Stimulated activated CD8-positive, alpha-beta memory T cell treated with anti-CD3 and anti-CD28 coated beads, Interleukin-7, amount 100 ng/mL, for 4 hours (primary cell): ENCODE results near the gene VWA5B1.

Source experiments
- DNase-seq, 2 donors: peaks; one replicate each; pipeline ENCODE4 v3.0.0-alpha.2; 2020; ENCODE audit warnings: low read depth in 2 of 2

VWA5B1 gene

GRCh38 chr1:20322825-20323612 is 32.3 kb downstream of the VWA5B1 start:
- DNase-seq = no peak

DNA sequence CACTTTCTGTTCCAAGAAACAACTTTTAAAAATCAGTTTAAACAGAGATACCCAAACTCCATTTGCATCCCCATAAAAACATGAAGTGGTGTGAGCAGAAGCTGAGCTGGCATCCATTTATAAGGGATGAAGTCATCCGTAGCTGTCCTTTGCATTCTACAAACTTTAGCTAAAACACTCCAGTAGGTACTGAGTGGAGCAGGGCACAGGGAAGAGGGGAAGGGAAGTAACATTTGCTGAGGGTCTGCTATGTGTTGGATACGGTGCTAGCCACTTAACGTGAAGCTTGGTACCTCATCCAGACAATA is 32.9 kb downstream of the VWA5B1 start:
- no peak for DNase-seq

DNA sequence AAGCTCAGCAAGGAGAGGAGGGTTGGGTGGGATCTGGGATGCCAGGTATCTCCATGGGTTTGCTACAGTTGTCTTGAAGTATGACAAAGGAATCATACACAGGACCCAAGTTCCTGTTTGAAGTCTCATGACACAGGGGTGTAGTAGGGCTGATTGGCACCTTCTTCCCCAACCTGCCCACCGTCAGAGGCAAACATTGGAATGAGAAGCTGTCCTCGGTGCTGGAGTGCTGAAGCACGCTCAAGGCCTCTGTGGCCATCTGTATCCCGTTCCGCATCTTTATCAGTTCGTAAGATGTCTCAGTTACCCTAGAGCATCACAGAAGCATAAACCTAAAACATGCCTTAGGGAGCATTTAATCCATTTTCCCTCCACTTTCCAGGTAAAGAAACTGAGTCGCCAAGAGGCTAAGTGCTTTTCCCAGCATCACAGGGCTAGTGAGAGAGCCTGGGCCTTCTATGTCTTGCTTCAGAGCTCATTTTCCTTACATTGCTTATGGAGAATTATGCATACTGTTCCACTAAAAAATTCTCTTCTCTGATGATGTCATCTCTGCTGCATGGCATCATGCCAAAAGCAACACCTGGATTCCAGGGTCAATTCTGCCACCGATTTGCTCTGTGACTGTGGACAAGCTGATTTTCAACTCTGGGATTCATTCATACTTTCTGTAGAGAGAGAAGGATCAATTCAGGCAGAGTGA is 34.2 kb downstream of the VWA5B1 start:
- DNase-seq = no peak

- no peak for DNase-seq
These were observed 34.8 kb downstream of the VWA5B1 start for GRCh38 chr1:20325407-20325843.

DNA sequence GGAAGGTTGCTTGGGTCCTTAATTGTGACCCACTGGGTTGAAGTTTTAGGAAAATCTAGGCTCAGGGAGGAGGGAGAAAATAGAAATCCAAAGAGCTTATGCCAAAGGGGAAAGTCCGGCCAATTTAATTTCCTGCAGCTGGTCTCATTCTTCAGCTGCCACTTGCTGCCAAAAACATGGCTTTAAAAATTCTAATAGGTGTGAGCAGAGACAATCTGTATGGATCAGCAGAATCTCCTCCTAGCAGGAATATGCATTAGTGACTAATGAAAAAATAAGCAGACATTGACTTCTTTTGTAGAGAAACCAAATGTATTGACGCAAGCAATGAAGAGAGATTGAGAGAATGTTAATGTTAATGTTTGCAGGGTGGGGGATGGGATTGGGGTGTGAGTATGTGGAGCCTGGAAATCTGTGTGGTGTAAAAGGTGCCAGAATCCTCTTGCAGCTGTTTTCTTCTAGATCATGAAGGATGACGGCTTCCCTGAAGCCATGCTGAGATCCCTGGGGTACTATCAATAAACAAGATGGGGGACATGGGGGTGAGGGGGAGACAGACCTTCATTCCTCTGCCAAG is 35.3 kb downstream of the VWA5B1 start:
- DNase-seq = no peak

DNA sequence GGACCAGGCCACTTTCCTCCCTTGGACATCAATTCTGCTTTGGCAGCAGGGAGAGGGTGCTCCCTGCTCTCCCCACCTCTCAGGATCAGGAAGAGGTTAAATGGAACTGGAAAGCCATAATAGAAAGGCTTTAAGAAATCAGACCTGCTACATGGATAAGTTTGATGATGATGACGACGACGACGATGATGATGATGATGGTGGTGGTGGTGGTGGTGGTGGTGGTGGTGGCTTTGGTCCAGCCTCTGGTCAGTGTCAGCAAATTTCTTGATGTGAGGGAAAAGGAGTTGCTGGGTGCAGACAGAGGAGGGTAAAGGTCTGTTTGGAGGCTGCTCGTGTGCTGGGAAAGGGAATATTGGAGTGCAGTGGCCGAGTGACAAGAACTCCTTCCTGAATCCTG is 36.8 kb downstream of the VWA5B1 start:
- no peak for DNase-seq

- DNase-seq = no peak
These were observed 37.5 kb downstream of the VWA5B1 start for GRCh38 chr1:20328201-20328600.

DNA sequence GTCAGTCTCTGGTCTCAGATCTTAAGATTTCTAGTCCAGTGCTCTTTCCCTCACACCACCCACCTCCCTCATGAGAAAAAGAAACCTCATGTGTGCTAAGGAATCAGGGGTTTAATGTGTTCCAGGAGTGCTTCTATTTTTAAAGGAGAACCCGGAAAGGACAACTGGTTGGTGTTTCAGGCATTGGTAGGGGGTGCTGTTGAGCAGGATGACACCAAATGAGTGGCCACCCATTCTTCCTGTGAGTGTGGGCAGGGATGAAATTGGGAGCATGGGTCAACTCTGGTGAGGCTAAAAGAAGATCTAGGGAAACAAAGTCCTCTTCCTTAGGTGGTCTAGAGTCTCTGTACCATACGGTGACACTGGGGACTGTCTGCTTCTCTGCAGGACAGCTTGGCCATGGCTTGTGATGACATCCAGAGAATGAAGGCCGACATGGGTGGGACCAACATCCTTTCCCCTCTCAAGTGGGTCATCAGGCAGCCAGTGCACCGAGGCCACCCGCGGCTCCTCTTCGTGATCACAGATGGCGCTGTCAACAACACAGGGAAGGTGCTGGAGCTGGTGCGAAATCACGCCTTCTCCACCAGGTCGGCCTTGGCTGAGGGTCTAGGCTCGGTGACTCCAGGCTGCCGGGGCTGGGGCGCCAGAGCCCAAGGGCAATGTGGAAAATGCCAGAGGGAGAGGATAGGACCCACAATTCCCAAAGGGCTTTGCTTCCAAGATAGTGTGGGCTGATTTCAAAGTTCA is 39.3 kb downstream of the VWA5B1 start:
- DNase-seq = no peak

GRCh38 chr1:20334103-20334502 is 43.4 kb downstream of the VWA5B1 start:
- DNase-seq = no peak

- no peak for DNase-seq
These were observed 45.5 kb downstream of the VWA5B1 start for GRCh38 chr1:20336105-20336605.

- DNase-seq = no peak
These were observed 46.9 kb downstream of the VWA5B1 start for GRCh38 chr1:20337581-20337980.

GRCh38 chr1:20339811-20340457 is 49.3 kb downstream of the VWA5B1 start:
- DNase-seq = no peak

DNA sequence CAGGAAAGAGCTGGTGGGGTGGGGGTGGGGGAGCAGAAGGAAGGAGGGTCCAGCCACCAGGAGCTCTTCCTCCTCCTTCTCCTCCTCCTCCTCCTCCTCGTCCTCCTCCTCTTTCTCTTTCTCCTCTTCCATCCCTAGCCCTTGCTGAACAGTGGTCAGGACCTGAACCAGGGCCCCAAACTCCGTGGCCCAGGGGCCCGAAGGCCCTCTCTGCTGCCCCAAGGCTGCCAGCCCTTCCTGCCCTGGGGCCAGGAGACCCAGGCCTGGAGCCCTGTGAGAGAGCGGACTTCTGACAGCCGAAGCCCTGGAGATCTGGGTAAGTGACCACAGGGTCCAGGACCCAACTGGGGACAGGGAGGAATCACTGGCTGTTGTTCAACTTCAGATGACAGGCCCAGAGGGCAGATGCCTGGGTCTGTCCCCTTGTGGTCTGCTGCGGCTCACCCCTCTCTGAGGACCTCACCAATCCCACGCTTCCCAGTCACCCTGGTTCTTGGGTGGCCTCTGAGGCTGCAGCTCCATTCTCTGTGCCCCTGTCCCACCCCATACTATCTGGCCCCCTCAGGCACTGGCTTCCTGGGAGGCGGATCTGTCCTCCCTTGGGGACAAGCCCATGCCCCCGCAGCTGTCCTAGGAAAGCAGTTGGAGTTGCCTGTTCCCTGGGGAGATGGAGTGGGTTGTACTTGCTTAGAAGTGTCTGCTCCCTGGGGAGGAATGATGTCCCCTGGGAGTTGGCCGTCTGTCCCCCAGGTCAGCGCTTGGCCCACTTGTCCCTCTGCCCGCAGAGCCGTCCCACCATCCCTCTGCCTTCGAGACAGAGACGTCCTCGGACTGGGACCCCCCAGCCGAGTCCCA is 51.8 kb downstream of the VWA5B1 start:
- no peak for DNase-seq

GRCh38 chr1:20343149-20343937 is 52.7 kb downstream of the VWA5B1 start:
- peak in 1 of 2 donors; percentile 30 for DNase-seq

DNA sequence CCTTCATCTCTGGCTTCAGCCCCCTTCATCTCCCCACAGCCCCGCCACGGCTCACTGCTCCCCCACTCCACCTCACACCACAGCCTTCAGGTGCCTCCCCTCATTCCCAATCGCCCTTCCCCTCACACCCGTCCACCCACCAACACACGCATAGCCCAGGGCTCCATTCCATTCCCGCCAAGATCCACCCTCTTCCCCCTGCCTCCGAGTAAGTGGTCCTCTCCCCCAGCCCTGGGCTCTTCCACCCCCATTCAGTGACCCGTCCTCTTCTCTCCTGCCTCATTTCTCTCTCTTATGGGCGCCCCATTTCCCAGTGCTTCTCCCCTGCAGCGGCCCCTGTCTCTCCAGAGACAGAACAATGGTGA is 53.2 kb downstream of the VWA5B1 start:
- no peak for DNase-seq

- DNase-seq = no peak
These were observed 54.1 kb downstream of the VWA5B1 start for GRCh38 chr1:20344738-20345137.

GRCh38 chr1:20345419-20345818 is 54.7 kb downstream of the VWA5B1 start:
- DNase-seq = no peak

DNA sequence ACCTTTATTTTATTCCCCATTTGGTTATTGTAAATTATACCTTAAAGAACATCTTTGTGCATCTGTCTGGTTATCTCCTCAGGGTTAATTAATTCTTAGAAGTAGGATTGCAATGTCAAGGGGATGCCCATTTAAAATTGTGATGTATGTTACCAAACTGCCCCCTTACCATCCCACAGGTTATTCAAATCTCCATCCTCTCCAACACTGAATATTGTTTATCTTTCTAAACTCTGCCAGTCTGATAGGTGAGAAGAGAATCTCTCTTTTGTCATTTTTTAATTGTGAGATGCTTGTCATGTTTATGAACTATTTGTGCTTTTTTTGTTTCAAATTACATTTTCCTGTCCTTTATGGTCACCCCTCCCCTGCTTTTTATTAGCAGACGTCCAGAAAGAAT is 55.8 kb downstream of the VWA5B1 start:
- DNase-seq = no peak

DNA sequence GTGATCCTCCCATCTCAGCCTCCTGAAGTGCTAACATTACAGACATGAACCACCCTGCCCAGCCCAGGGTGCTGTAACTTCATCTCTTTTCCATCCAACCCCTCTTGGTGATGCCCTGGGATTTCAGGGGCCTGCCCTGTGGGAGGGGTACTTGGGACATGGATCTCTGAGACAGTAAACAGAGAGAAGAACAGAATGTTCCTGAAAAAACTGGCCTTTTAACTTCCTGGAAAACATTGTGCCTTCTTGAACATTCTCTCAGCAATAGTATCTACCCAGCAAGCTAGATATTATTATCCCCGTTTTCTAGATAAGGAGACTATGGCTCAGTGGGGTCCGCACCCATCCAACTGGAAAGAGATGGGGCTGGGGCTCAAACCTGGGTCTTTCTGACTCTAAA is 57.0 kb downstream of the VWA5B1 start:
- no peak for DNase-seq

- DNase-seq = no peak
These were observed 57.7 kb downstream of the VWA5B1 start for GRCh38 chr1:20348326-20348915.
